HG03095 (cell line): Measurements from ENCODE around the gene TMEM115.
"Not testable (repeated sequence)": the region's sequence is repeated elsewhere in the genome, so short reads cannot be mapped to it uniquely, and the experiment has no call there.

Source experiments
- ATAC-seq: cut with Tn5 transposase; IDR thresholded peaks from one replicate; pipeline ENCODE4 v1.9.1; 2021; ENCODE audit warnings: moderate library complexity; ENCODE audit not compliant: unreplicated experiment

Gene TMEM115

GRCh38 chr3:50319181-50319893 is 40.0 kb downstream of the TMEM115 start:
- ATAC-seq, result no peak

GRCh38 chr3:50318615-50319014 is 40.7 kb downstream of the TMEM115 start:
- ATAC-seq, result no peak

GRCh38 chr3:50318163-50318562 is 41.2 kb downstream of the TMEM115 start:
- no peak for ATAC-seq

GRCh38 chr3:50317300-50317699 is 42.0 kb downstream of the TMEM115 start:
- ATAC-seq, result no peak

GRCh38 chr3:50316657-50317242 is 42.6 kb downstream of the TMEM115 start:
- no peak for ATAC-seq

- ATAC-seq, result no peak
Measured at GRCh38 chr3:50314816-50315215, 44.5 kb downstream of the TMEM115 start.

- no peak for ATAC-seq
Measured at GRCh38 chr3:50314342-50314741, 45.0 kb downstream of the TMEM115 start.

- not testable (repeated sequence) for ATAC-seq
Measured at GRCh38 chr3:50312041-50312440, 47.3 kb downstream of the TMEM115 start.
